ENCODE measurements around the gene ARHGEF40.

ARHGEF40 gene
- long read RNA-seq, partial matches to known transcripts: 7 of 9 reads
- long read RNA-seq, other reads (novel, unspliced or antisense): 2 of 9 reads

- TF ChIP-seq GABPA (IDR thresholded peaks at IDR 0.05; ENCODE audit: low read depth) (no peak), POLR2AphosphoS5 (IDR thresholded peaks at IDR 0.05; ENCODE audit: low read depth) (no peak; the same call in 1 of the 2 replicates), REST (IDR thresholded peaks at IDR 0.05; ENCODE audit: insufficient replicate concordance, low read depth) (no peak), SPI1 (IDR thresholded peaks at IDR 0.05; ENCODE audit: borderline replicate concordance, low read depth) (no peak), CTCF (IDR thresholded peaks at IDR 0.05; ENCODE audit: insufficient read depth, low read length) (no peak)
- no peaks in the 10 kb centered on the region for H3K27me3 ChIP-seq (ENCODE audit: insufficient read depth, poor library complexity, severe bottlenecking)
- peak within 1 kb of the TSS; percentile 89 for H3K27ac ChIP-seq (replicated peaks)
- H3K4me3 ChIP-seq (replicated peaks; ENCODE audit: insufficient read depth, low read length): peak within 1 kb of the TSS; percentile 77
- no peak for DNase-seq (ENCODE audit: low read depth in 1 of 2, low spot score in 1 of 2)
Observed at GRCh38 chr14:21070083-21070609, at the start of gene ARHGEF40. ARHGEF40 (plus strand) TSS chr14:21070304; CDS start chr14:21070397, 93 bp downstream.

- Histone ChIP-seq H3K27me3 (ENCODE audit: insufficient read depth, poor library complexity, severe bottlenecking) (peaks cover 19% of the 10 kb centered on the region), H3K4me3 (replicated peaks; ENCODE audit: insufficient read depth, low read length) (no peak overlapping the region), H3K27ac (replicated peaks) (no peak overlapping the region)
- no peak for DNase-seq (ENCODE audit: low read depth in 1 of 2, low spot score in 1 of 2)
- TF ChIP-seq POLR2AphosphoS5 (IDR thresholded peaks at IDR 0.05; ENCODE audit: low read depth) (no peak), GABPA (IDR thresholded peaks at IDR 0.05; ENCODE audit: low read depth) (no peak), REST (IDR thresholded peaks at IDR 0.05; ENCODE audit: insufficient replicate concordance, low read depth) (no peak), SPI1 (IDR thresholded peaks at IDR 0.05; ENCODE audit: borderline replicate concordance, low read depth) (no peak), CTCF (IDR thresholded peaks at IDR 0.05; ENCODE audit: insufficient read depth, low read length) (no peak)
Observed at GRCh38 chr14:21020977-21021545, 49.0 kb upstream of the ARHGEF40 start.

GRCh38 chr14:21022686-21023085, 47.4 kb upstream of the ARHGEF40 start:
- Histone ChIP-seq H3K27me3 (ENCODE audit: insufficient read depth, poor library complexity, severe bottlenecking) (peaks cover 19% of the 10 kb centered on the region), H3K4me3 (replicated peaks; ENCODE audit: insufficient read depth, low read length) (no peak overlapping the region), H3K27ac (replicated peaks) (no peak overlapping the region)
- DNase-seq (ENCODE audit: low read depth in 1 of 2, low spot score in 1 of 2): no peak
- TF ChIP-seq SPI1 (IDR thresholded peaks at IDR 0.05; ENCODE audit: borderline replicate concordance, low read depth) (no peak), GABPA (IDR thresholded peaks at IDR 0.05; ENCODE audit: low read depth) (no peak), CTCF (IDR thresholded peaks at IDR 0.05; ENCODE audit: insufficient read depth, low read length) (no peak), POLR2AphosphoS5 (IDR thresholded peaks at IDR 0.05; ENCODE audit: low read depth) (no peak), REST (IDR thresholded peaks at IDR 0.05; ENCODE audit: insufficient replicate concordance, low read depth) (no peak)

All from HL-60 (cell line).